Kidney (tissue), 14 donors: ENCODE results near the gene C4B. TPM values are rescaled to one million over a fixed set of nuclear protein-coding genes. Genes with fewer than 3 reads are reported as not detected.
"Not testable (repeated sequence)": the region's sequence is repeated elsewhere in the genome, so short reads cannot be mapped to it uniquely, and the experiment has no call there.

Source experiments
- DNase-seq, 5 donors: peaks; one replicate each; pipeline ENCODE4 v3.0.0-alpha.2; 2013 to 2020
- FAIRE-seq: peaks from 2 replicates; lab custom pipeline; 2012; peaks lifted over from hg19 to GRCh38; lab: Jason Lieb, UNC
- H3K27ac ChIP-seq, 2 donors: one replicate each; pipeline ENCODE4 v1.7.0; 2013; ENCODE audit warnings: low read depth in 2 of 2, low read length in 2 of 2, inconsistent platforms in 1 of 2
- H3K27me3 ChIP-seq: one replicate; pipeline ENCODE4 v1.7.1; 2013; ENCODE audit warnings: low read length, inconsistent platforms; ENCODE audit not compliant: control insufficient read depth, insufficient read depth
- H3K36me3 ChIP-seq, 3 donors: one replicate each; pipeline versions ENCODE4 v1.7.0 to v1.7.1; 2013; ENCODE audit warnings: low read length in 3 of 3, control low read depth in 1 of 3, inconsistent platforms in 1 of 3; ENCODE audit not compliant: insufficient read depth in 3 of 3, control insufficient read depth in 2 of 3
- H3K4me1 ChIP-seq, 3 donors: one replicate each; pipeline versions ENCODE4 v1.7.0 to v1.7.1; 2013; ENCODE audit warnings: low read length in 3 of 3, inconsistent platforms in 1 of 3, low read depth in 1 of 3; ENCODE audit not compliant: control insufficient read depth in 2 of 3, insufficient read depth in 2 of 3
- H3K4me3 ChIP-seq, 3 donors: one replicate each; pipeline versions ENCODE4 v1.7.0 to v1.8.1; 2013; ENCODE audit warnings: low read length in 3 of 3, control low read depth in 1 of 3, inconsistent platforms in 1 of 3
- H3K9ac ChIP-seq, 3 donors: one replicate each; pipeline versions ENCODE4 v1.7.0 to v1.7.1; 2013; ENCODE audit warnings: low read length in 3 of 3, control low read depth in 1 of 3, inconsistent platforms in 1 of 3
- H3K9me3 ChIP-seq, 3 donors: one replicate each; pipeline versions ENCODE4 v1.7.0 to v1.7.1; 2013; ENCODE audit warnings: low read length in 3 of 3, control low read depth in 1 of 3, inconsistent platforms in 1 of 3; ENCODE audit not compliant: control insufficient read depth in 2 of 3, insufficient read depth in 1 of 3
- intact Hi-C: fragments of 100-400 bp; cut with DNase I; formaldehyde crosslinking; loops from one replicate; pipeline ENCODE4 v1.11.1; 2022
- polyA plus RNA-seq: library from polyadenylated mRNA; stranded (reverse); fragments of 350-450 nt; fragmentation: Illumina TruSeq; extraction: RNeasy Lipid Tissue Mini Kit (QIAGEN cat#74804); gene quantifications from one replicate; pipeline ENCODE4 v1.2.3, GENCODE V29; 2014; ENCODE audit warnings: low read depth, low replicate concordance; ENCODE audit not compliant: insufficient read depth
- total RNA-seq: library from RNA; stranded (reverse); fragmentation: NEBNext Ultra II Directional; extraction: Animal tissue kit (Norgen Biotek cat#: 25700); gene quantifications from one replicate; pipeline ENCODE4 v1.2.1, GENCODE V29; 2021
- TF ChIP-seq, protein P1 (sequence below): IDR thresholded peaks from 3 replicates; pipeline ENCODE4 v1.5.1; 2012; ENCODE audit warnings: mild to moderate bottlenecking, moderate library complexity, borderline replicate concordance; ENCODE audit not compliant: insufficient read depth; ENCODE audit errors: extremely low read depth
- donor health status: control.
- donor health status: control.
- donor health status: control.
- donor health status: control.
- donor health status: control.
- donor health status: DM: yes; HTN: yes; CAD: no.
- donor health status: Normal renal cell carcinoma (clear cell type).

C4B gene
- total and polyA plus RNA-seq, 2 donors from 2014 or later: 578 to 596 TPM

DNA sequence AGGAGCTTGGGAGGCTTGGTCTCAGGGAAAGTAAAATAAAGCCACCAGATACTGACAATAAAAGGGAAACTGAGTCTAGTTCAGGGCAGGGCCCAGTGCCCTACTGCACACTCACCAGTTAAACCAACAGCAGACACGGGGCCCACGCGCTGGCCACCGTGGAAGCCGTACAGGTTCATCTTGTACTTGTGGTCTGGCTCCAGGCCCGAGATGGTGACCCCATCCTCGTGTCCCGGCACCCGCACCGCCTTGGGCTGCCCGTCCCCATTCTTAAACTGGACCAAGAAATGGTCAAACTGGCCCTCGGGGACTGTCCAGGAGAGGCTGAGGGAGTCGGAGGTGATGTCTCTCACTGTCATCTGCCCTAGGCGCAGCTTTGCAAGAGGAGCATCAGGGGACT lies 50.1 kb downstream of the C4B start:
- DNase-seq (no peak), FAIRE-seq (no peak)
- no peak overlapping the region for H3K9ac ChIP-seq
- H3K27me3 ChIP-seq: no peaks in the 10 kb centered on the region
- TF ChIP-seq, protein P1, sequence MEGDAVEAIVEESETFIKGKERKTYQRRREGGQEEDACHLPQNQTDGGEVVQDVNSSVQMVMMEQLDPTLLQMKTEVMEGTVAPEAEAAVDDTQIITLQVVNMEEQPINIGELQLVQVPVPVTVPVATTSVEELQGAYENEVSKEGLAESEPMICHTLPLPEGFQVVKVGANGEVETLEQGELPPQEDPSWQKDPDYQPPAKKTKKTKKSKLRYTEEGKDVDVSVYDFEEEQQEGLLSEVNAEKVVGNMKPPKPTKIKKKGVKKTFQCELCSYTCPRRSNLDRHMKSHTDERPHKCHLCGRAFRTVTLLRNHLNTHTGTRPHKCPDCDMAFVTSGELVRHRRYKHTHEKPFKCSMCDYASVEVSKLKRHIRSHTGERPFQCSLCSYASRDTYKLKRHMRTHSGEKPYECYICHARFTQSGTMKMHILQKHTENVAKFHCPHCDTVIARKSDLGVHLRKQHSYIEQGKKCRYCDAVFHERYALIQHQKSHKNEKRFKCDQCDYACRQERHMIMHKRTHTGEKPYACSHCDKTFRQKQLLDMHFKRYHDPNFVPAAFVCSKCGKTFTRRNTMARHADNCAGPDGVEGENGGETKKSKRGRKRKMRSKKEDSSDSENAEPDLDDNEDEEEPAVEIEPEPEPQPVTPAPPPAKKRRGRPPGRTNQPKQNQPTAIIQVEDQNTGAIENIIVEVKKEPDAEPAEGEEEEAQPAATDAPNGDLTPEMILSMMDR: no peak
- no peak overlapping the region for H3K27ac ChIP-seq
- no peaks in the 10 kb centered on the region for H3K4me1 ChIP-seq
- no peaks in the 10 kb centered on the region for H3K36me3 ChIP-seq
- H3K4me3 ChIP-seq: no peak overlapping the region
- intact Hi-C loops: no loop called here
- H3K9me3 ChIP-seq: no peaks in the 10 kb centered on the region

DNA sequence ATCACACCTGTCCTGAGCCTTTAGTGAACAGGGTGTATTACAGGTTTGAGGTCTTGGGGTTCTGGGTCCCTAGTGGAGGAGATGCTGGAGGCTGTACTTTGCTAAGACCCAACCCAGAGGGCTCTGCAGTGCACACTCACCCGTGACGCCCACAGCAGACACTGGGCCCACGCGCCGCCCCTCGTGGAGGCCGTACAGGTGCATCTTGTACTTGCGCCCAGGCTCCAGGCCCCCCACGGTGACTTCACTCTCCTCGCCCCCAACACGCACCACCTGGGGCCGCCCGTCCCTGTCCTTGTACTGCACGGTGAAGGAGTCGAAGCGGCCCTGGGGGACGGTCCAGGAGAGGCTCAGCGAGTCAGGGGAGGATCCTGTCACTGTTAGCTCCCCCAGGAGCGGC lies 52.9 kb downstream of the C4B start:
- H3K9me3 ChIP-seq, intact Hi-C loops, H3K9ac ChIP-seq, H3K36me3 ChIP-seq, H3K4me1 ChIP-seq, DNase-seq, H3K27me3 ChIP-seq, H3K4me3 ChIP-seq, H3K27ac ChIP-seq, FAIRE-seq: not testable (repeated sequence)

DNA sequence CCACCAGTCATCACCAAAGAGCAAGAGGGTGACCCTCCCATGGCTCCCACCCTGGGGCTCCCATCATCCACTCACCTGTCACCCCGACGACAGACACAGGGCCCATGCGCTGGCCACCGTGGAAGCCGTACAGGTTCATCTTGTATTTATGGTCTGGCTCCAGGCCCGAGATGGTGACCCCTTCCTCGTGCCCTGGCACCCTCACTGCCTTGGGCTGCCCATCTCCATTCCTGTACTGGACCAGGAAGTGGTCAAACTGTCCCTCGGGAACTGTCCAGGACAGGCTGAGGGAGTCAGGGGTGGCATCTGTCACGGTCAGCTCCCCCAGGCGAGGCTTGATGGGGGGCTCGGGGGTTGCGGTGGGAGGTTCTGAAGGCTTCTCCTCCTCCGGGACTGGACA lies 53.7 kb downstream of the C4B start:
- H3K9me3 ChIP-seq, intact Hi-C loops, DNase-seq, H3K4me3 ChIP-seq, H3K9ac ChIP-seq, H3K27ac ChIP-seq, H3K27me3 ChIP-seq, FAIRE-seq, H3K36me3 ChIP-seq, H3K4me1 ChIP-seq: not testable (repeated sequence)

DNA sequence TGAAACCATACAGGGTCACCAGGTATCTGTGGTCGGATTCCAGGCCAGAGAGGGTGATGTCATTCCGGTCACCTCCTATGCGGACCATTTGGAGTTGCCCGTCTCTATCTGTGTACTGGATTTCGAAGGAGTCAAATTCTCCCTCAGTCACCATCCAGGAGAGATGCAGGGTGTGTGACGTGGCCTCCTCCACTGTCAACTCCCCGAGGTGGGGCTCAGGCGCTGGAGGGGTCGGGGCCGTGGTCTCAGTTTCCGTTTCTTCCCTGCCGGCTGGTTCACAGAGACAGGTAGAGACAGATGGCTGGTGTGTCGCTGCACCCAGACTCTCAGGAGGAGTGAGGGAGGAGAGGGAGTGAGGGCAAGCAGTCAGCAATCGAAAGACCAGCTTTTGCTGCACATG lies 54.3 kb downstream of the C4B start:
- intact Hi-C loops: no loop called here
- Histone ChIP-seq H3K9me3 (no peaks in the 10 kb centered on the region), H3K9ac (no peak overlapping the region), H3K4me3 (no peak overlapping the region), H3K36me3 (no peaks in the 10 kb centered on the region), H3K4me1 (no peaks in the 10 kb centered on the region), H3K27ac (no peak overlapping the region), H3K27me3 (no peaks in the 10 kb centered on the region)
- no peak for FAIRE-seq
- DNase-seq: no peak
- TF ChIP-seq, protein P1: no peak

DNA sequence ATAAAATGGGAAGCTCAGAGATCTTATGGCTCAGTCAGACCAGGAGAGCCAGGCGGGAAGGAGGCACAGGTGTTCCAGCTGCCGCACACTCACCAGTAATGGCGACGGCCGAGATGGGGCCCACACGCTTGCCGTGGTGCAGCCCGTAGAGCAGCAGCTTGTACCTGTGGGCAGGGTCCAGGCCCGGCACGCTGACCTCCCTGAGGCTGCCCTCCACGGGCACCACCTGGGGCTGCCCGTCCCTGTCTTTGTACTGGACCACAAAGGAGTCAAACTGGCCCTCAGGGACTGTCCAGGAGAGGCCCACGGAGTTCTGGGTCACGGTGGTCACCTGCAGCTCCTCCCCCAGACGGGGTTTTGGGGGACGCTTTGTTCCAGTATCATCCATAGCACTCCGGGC lies 54.9 kb downstream of the C4B start:
- Histone ChIP-seq H3K9me3 (no peaks in the 10 kb centered on the region), H3K27me3 (no peaks in the 10 kb centered on the region), H3K27ac (no peak overlapping the region), H3K4me3 (no peak overlapping the region), H3K36me3 (no peaks in the 10 kb centered on the region), H3K9ac (no peak overlapping the region), H3K4me1 (no peaks in the 10 kb centered on the region)
- FAIRE-seq (no peak), DNase-seq (peak in 1 of 5 donors; percentile 24)
- intact Hi-C loops: no loop called here
- TF ChIP-seq, protein P1: no peak
